ENCODE data around the gene MAPK12.

Gene MAPK12

GRCh38 chr22:50264946-50265669 lies 3.6 kb upstream of the MAPK12 start:
- no peak for DNase-seq

DNA sequence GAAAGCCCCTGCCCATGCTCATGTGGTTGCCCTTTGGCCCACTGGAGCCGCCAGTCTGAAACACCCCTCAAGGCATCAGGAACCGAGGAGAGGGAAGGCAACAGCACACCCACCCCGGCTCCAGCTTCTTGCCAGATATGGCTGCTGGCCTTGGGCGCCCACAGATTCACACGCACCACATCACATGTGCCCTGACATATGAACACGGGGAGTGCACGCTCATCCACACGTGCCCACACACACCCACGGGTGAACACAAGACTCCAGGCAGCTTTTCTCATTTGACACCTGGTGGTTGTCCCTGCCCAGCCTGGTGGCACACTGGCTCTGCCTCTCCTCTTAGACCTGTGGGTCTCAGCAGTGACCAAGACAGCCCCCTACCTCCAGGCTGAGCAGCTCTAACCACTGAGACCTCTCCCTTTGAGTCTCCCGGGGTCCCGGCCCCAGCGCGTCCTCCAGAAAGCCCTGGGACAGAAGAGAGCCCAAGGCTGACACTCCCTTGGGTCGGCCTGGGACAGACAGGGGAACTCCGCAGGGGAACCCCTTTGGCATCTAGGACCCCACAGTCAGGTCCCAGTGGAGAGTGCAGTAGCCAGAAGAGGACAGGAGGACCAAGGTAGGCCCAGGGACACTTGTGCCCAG lies 2.7 kb upstream of the MAPK12 start:
- DNase-seq, result no peak

- no peak for DNase-seq
These were observed 1.6 kb upstream of the MAPK12 start for GRCh38 chr22:50262973-50263617.

GRCh38 chr22:50262460-50262911 lies 1.0 kb upstream of the MAPK12 start:
- no peak for DNase-seq

- DNase-seq, result no peak
These were observed 475 bp downstream of the MAPK12 start for GRCh38 chr22:50260801-50261614.

GRCh38 chr22:50260434-50260800 lies 1.1 kb downstream of the MAPK12 start:
- DNase-seq, result no peak

- no peak for DNase-seq
These were observed 2.2 kb downstream of the MAPK12 start for GRCh38 chr22:50259302-50259701.

GRCh38 chr22:50258361-50259292 lies 2.9 kb downstream of the MAPK12 start:
- DNase-seq, result no peak

GRCh38 chr22:50257451-50258360 lies 3.8 kb downstream of the MAPK12 start:
- no peak for DNase-seq

- no peak for DNase-seq
These were observed 4.4 kb downstream of the MAPK12 start for GRCh38 chr22:50257041-50257440.

GRCh38 chr22:50256258-50256862 lies 5.1 kb downstream of the MAPK12 start:
- DNase-seq, result no peak

- DNase-seq, result no peak
These were observed 5.9 kb downstream of the MAPK12 start for GRCh38 chr22:50255607-50256006.

DNA sequence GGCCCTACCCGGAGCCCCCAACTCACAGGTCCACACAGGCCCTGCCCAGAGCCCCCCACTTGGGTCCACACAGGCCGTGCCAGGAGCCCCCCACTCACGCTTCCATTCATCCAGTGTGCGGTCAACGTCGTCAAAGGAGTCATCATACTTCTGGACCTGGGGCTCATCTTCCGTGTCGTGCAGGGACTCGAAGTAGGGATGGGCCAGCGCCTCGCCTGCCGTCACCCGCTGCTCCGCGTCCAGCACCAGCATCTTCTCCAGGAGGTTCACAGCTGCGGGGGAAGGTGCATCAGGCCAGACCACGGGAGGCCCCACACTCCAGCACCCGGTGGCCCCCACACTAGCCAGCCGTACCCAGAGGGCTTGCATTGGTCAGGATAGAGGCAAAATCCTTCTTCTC lies 6.4 kb downstream of the MAPK12 start:
- DNase-seq, result no peak

DNA sequence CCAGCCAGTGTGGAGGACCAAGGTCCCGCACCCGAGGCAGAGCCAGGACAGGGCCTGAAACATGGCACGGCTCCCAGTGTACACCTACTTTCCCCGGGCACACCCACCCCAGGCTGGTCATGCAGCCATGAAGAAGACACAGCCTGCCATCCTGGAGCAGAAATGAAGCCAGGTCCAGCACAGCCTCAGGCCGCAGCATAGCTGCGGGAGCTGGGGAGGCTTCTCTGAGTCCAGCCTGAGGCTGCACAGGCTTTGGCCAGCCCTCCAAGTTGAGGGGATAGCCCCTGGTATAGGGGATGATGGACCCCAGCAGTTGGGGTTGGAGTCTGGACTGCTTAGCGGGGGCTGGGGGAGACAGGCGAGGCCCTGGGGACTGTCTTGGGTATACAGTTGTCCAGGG lies 7.5 kb downstream of the MAPK12 start:
- no peak for DNase-seq

GRCh38 chr22:50253046-50253915 lies 8.2 kb downstream of the MAPK12 start:
- no peak for DNase-seq

GRCh38 chr22:50252082-50253045 lies 9.1 kb downstream of the MAPK12 start:
- DNase-seq, result no peak

DNA sequence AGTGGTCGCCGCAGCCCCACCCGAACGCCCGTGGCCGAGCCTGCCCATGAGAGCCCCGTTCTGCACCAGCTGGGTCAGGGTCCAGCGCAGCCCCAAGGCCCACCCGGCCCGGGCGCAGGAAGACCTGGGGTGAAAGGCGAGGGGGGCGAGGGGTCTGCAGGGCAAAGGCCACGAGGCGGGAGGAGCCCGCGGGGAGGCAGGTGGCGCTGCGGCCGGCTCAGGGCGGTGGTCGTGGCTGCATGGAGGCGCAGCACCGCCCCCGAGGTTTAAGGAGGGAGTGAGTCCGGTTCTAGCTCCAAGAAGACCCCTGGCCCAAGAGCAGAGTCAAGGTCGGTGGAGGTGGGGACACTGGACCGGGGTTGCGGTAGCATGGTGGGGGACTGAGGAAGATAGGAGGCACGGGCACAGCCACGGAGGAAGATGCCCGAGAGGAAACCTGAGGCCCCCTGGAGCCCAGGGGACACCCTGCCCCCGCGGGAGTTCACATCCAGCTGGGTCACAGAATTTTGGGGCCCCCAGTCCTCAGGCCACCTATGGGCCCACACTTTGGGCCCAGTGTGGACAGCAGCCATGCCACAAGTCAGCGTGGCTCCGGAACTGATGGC lies 9.9 kb downstream of the MAPK12 start:
- no peak for DNase-seq

Data from right forelimb (tissue), 1 donor.